SK-N-SH treated with all-trans-retinoic acid at 6 μM for 48 hours (cell line): Measurements from ENCODE around the gene KCNK10.

Experiments used
- ATAC-seq: fragments of 200-7000 bp; cut with Tn5 transposase; 3 replicates; pipeline ENCODE4 v1.9.1; 2020; ENCODE audit warnings: mild to moderate bottlenecking, moderate library complexity
- CSDC2 ChIP-seq: fragments of 250-450 bp; sonication (Bioruptor Pico); IDR thresholded peaks from 2 replicates; pipeline ENCODE4 v1.5.0; 2020; ENCODE audit warnings: mild to moderate bottlenecking, moderate library complexity
- CSRNP3 ChIP-seq: fragments of 250-450 bp; sonication (Bioruptor Pico); IDR thresholded peaks from 2 replicates; pipeline ENCODE4 v1.5.1; 2021; ENCODE audit warnings: mild to moderate bottlenecking, moderate library complexity
- ESRRG ChIP-seq: fragments of 250-450 bp; sonication (Bioruptor Pico); IDR thresholded peaks from 2 replicates; pipeline ENCODE4 v1.6.1; 2021; ENCODE audit warnings: mild to moderate bottlenecking
- GLIS3 ChIP-seq: fragments of 250-450 bp; sonication (Bioruptor Pico); IDR thresholded peaks from 2 replicates; pipeline ENCODE4 v1.5.0; 2020; ENCODE audit warnings: mild to moderate bottlenecking, moderate library complexity
- ISL1 ChIP-seq: fragments of 250-450 bp; sonication (Bioruptor Pico); IDR thresholded peaks from 2 replicates; pipeline ENCODE4 v2.1.2; 2022; ENCODE audit warnings: mild to moderate bottlenecking, moderate library complexity
- OSR1 ChIP-seq: fragments of 250-450 bp; sonication (Bioruptor Pico); IDR thresholded peaks from 2 replicates; pipeline ENCODE4 v1.8.0; 2022; ENCODE audit warnings: moderate library complexity, mild to moderate bottlenecking, inconsistent platforms
- PATZ1 ChIP-seq: fragments of 250-450 bp; sonication (Bioruptor Pico); IDR thresholded peaks from 2 replicates; pipeline ENCODE4 v1.8.0; 2020; ENCODE audit warnings: mild to moderate bottlenecking, moderate library complexity, borderline replicate concordance
- POU6F1 ChIP-seq: fragments of 250-450 bp; sonication (Bioruptor Pico); IDR thresholded peaks from 2 replicates; pipeline ENCODE4 v1.8.0; 2021; ENCODE audit warnings: low read depth, mild to moderate bottlenecking, moderate library complexity, borderline replicate concordance
- PPARA ChIP-seq: fragments of 250-450 bp; sonication (Bioruptor Pico); IDR thresholded peaks from 2 replicates; pipeline ENCODE4 v1.5.0; 2020; ENCODE audit warnings: mild to moderate bottlenecking, borderline replicate concordance
- RARB ChIP-seq: fragments of 250-450 bp; sonication (Bioruptor Pico); IDR thresholded peaks from 2 replicates; pipeline ENCODE4 v1.8.0; 2021; ENCODE audit warnings: mild to moderate bottlenecking, moderate library complexity
- TCF4 ChIP-seq: fragments of 250-450 bp; sonication (Bioruptor Pico); IDR thresholded peaks from 2 replicates; pipeline ENCODE4 v1.8.0; 2021; ENCODE audit warnings: mild to moderate bottlenecking, moderate library complexity, borderline replicate concordance
- TSHZ2 ChIP-seq: fragments of 250-450 bp; sonication (Bioruptor Pico); IDR thresholded peaks from 2 replicates; pipeline ENCODE4 v1.5.0; 2020; ENCODE audit warnings: mild to moderate bottlenecking, moderate library complexity
- ZC3H10 ChIP-seq: fragments of 250-450 bp; sonication (Bioruptor Pico); IDR thresholded peaks from 2 replicates; pipeline ENCODE4 v1.5.1; 2021; ENCODE audit warnings: mild to moderate bottlenecking, moderate library complexity
- ZFP3 ChIP-seq: fragments of 250-450 bp; sonication (Bioruptor Pico); IDR thresholded peaks from 2 replicates; pipeline ENCODE4 v1.5.0; 2020; ENCODE audit warnings: mild to moderate bottlenecking, moderate library complexity
- ZFP30 ChIP-seq: fragments of 450-650 bp; formaldehyde crosslinking; IDR thresholded peaks from 2 replicates; pipeline ENCODE4 v1.5.0; 2022; ENCODE audit warnings: mild to moderate bottlenecking, moderate library complexity
- ZNF565 ChIP-seq: fragments of 450-650 bp; formaldehyde crosslinking; conservative IDR thresholded peaks from 2 replicates; pipeline ENCODE4 v1.5.0; 2020; ENCODE audit warnings: low read depth, mild to moderate bottlenecking, moderate library complexity
- ZNF70 ChIP-seq: fragments of 450-650 bp; formaldehyde crosslinking; IDR thresholded peaks from 2 replicates; pipeline ENCODE4 v1.5.0; 2020; ENCODE audit warnings: mild to moderate bottlenecking, moderate library complexity
- ZNF8 ChIP-seq: fragments of 450-650 bp; formaldehyde crosslinking; IDR thresholded peaks from 2 replicates; pipeline ENCODE4 v1.5.0; 2020; ENCODE audit warnings: mild to moderate bottlenecking, moderate library complexity
- TF ChIP-seq, protein P1 (sequence below): fragments of 250-450 bp; sonication (Bioruptor Pico); IDR thresholded peaks from 2 replicates; pipeline ENCODE4 v1.5.1; 2020; ENCODE audit warnings: low read depth, mild to moderate bottlenecking, moderate library complexity

KCNK10 gene

GRCh38 chr14:88166616-88167015 is 156.5 kb downstream of the KCNK10 start (continued):
- no peak for TF ChIP-seq ZNF70 (CRISPR knock-in tag)
- TF ChIP-seq TSHZ2 (CRISPR knock-in tag), result no peak
- TF ChIP-seq ZFP30 (CRISPR knock-in tag), result no peak
- no peak for TF ChIP-seq TCF4 (CRISPR knock-in tag)
- TF ChIP-seq ZFP3 (CRISPR knock-in tag), result no peak
- TF ChIP-seq ZNF565 (CRISPR knock-in tag), result no peak
- TF ChIP-seq ZNF8 (CRISPR knock-in tag), result no peak
- no peak for TF ChIP-seq RARB (CRISPR knock-in tag)
- TF ChIP-seq, all 23 proteins: peak for 0

DNA sequence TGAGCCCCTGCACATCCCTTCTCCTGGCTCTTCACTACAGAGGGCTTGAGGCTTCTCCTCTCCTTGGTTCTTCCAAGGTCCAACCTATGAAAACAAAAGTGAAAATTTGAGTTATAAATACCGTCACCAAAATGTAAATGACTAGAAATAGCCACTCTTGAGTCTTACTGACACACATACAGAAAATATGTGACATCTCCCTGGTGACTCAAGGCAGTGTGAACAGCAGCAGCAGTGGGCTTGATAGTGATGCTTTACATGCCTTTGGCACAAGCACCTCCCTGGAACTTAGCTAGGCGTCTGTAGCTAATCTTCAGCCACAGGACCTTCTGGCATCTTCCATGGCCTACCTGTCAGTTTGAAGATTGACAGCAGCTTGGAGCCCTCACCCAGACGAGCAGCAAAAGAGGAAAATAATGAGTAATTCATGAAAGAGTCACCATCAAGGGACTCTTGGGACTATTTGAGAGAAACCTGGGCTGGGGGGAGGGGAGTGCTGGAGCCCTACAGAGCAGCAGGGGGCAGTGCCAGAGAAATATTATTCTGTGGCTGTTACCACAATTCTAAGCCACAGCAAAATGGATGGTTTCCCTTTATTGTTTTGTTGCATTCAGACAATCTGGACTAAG is 158.0 kb downstream of the KCNK10 start:
- TF ChIP-seq CSRNP3 (CRISPR knock-in tag) (no peak), ZC3H10 (no peak), ZNF70 (CRISPR knock-in tag) (no peak), ESRRG (no peak), PPARA (CRISPR knock-in tag) (no peak), ZNF8 (CRISPR knock-in tag) (no peak), TCF4 (CRISPR knock-in tag) (no peak), PATZ1 (CRISPR knock-in tag) (no peak), CSDC2 (no peak), ZFP3 (CRISPR knock-in tag) (no peak)
- ATAC-seq, result no peak

- no peak for ATAC-seq
- TF ChIP-seq, protein P1, sequence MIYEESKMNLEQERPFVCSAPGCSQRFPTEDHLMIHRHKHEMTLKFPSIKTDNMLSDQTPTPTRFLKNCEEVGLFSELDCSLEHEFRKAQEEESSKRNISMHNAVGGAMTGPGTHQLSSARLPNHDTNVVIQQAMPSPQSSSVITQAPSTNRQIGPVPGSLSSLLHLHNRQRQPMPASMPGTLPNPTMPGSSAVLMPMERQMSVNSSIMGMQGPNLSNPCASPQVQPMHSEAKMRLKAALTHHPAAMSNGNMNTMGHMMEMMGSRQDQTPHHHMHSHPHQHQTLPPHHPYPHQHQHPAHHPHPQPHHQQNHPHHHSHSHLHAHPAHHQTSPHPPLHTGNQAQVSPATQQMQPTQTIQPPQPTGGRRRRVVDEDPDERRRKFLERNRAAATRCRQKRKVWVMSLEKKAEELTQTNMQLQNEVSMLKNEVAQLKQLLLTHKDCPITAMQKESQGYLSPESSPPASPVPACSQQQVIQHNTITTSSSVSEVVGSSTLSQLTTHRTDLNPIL (CRISPR knock-in tag), result no peak
- TF ChIP-seq ZNF565 (CRISPR knock-in tag) (no peak), ZNF8 (CRISPR knock-in tag) (no peak), ZFP3 (CRISPR knock-in tag) (no peak)
These were observed 159.3 kb downstream of the KCNK10 start for GRCh38 chr14:88163731-88164255.

DNA sequence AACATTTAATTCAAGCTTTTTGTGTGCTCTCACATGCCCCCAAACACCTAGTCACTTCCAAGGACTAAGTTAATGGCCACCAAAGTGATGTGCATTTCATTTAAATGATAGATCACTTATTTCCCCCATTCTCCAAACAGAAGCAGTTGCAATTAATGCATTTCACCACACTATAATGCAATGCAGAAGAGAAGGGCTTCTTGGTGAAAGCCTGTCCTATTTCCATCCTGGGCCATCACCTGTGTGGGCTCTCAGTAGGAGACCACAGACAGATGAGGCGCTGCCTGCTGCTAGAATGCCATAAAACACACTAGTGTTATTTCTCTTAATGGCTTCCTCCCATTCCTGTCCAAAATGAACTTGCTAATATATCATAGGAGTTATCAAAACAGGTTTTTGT is 166.9 kb downstream of the KCNK10 start:
- TF ChIP-seq POU6F1 (CRISPR knock-in tag) (no peak), ZNF565 (CRISPR knock-in tag) (no peak), PPARA (CRISPR knock-in tag) (no peak), OSR1 (CRISPR knock-in tag) (no peak), ZNF8 (CRISPR knock-in tag) (no peak), GLIS3 (CRISPR knock-in tag) (no peak), TCF4 (CRISPR knock-in tag) (no peak), ZNF70 (CRISPR knock-in tag) (no peak), ISL1 (CRISPR knock-in tag) (no peak)
- TF ChIP-seq, all 23 proteins: peak for 0

More for the DNA sequence above, 166.9 kb downstream of the KCNK10 start:
- no peak for ATAC-seq
